ENCODE measurements around the gene PRKCA. TPM values are rescaled to one million over a fixed set of nuclear protein-coding genes. Genes with fewer than 3 reads are reported as not detected.

PRKCA gene
- polyA plus RNA-seq, 2 of the 4 experiments (the other 2 are of a cell fraction) = 28.8 to 65.0 TPM

DNA sequence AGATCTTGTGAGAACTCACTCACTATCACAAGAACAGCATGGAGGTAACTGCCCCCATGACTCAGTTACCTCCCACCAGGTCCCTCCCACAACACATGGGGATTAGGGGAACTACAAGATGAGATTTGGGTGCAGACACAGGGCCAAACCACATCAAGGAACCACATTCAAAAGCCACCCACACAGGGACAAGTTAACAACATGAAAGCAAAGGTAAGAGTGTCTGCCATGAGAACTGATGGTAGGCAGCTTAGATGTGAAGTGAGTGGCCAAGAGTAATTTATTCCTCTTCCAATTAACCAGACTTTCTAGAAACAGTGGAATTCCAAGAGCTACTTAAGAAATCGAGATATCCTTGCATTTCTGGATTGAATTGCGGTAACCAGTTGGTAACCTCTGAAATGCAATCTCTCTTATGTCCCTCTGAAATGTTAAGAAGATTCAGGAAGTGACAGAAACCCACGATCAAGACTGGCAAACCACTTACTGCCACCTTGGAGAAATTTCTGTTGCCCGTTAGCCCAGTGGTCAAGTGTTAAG lies 365.1 kb downstream of the PRKCA start:
- no peak overlapping the region for H3K4me2 ChIP-seq
- H3K9me3 ChIP-seq = no peaks in the 10 kb centered on the region; the same call in 2 of the 3 replicates
- 0 out of 3 replicates have a peak, but pooled peaks cover 4% of the 10 kb centered on the region for H3K4me1 ChIP-seq
- FAIRE-seq (no peak), ATAC-seq (no peak), DNase-seq (ENCODE audit: low read depth in 1 of 2, low spot score in 1 of 2) (no peak)
- no peak overlapping the region for H3K27ac ChIP-seq
- POLR2A ChIA-PET = no interaction called here
- TF ChIP-seq BHLHE40 (IDR thresholded peaks at IDR 0.05; ENCODE audit: low read depth, low read length) (no peak), JUN (IDR thresholded peaks at IDR 0.05) (no peak), TFCP2L1 (CRISPR knock-in tag; IDR thresholded peaks at IDR 0.05) (no peak), HEYL (CRISPR knock-in tag; IDR thresholded peaks at IDR 0.05) (no peak), CEBPB (IDR thresholded peaks at IDR 0.05) (no peak), RFX5 (IDR thresholded peaks at IDR 0.05) (no peak), FOSB (CRISPR knock-in tag; IDR thresholded peaks at IDR 0.05) (no peak), NR3C1 (IDR thresholded peaks at IDR 0.05) (no peak), JUNB (IDR thresholded peaks at IDR 0.05) (no peak)
- TF ChIP-seq, protein P1, sequence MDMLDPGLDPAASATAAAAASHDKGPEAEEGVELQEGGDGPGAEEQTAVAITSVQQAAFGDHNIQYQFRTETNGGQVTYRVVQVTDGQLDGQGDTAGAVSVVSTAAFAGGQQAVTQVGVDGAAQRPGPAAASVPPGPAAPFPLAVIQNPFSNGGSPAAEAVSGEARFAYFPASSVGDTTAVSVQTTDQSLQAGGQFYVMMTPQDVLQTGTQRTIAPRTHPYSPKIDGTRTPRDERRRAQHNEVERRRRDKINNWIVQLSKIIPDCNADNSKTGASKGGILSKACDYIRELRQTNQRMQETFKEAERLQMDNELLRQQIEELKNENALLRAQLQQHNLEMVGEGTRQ (IDR thresholded peaks at IDR 0.05) = no peak
- TF ChIP-seq, protein P2, sequence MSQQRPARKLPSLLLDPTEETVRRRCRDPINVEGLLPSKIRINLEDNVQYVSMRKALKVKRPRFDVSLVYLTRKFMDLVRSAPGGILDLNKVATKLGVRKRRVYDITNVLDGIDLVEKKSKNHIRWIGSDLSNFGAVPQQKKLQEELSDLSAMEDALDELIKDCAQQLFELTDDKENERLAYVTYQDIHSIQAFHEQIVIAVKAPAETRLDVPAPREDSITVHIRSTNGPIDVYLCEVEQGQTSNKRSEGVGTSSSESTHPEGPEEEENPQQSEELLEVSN (IDR thresholded peaks at IDR 0.05; ENCODE audit: borderline replicate concordance, low read depth) = no peak
- TF ChIP-seq, protein P3, sequence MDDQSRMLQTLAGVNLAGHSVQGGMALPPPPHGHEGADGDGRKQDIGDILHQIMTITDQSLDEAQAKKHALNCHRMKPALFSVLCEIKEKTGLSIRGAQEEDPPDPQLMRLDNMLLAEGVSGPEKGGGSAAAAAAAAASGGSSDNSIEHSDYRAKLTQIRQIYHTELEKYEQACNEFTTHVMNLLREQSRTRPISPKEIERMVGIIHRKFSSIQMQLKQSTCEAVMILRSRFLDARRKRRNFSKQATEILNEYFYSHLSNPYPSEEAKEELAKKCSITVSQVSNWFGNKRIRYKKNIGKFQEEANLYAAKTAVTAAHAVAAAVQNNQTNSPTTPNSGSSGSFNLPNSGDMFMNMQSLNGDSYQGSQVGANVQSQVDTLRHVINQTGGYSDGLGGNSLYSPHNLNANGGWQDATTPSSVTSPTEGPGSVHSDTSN (IDR thresholded peaks at IDR 0.05) = no peak
- TF ChIP-seq, protein P4, sequence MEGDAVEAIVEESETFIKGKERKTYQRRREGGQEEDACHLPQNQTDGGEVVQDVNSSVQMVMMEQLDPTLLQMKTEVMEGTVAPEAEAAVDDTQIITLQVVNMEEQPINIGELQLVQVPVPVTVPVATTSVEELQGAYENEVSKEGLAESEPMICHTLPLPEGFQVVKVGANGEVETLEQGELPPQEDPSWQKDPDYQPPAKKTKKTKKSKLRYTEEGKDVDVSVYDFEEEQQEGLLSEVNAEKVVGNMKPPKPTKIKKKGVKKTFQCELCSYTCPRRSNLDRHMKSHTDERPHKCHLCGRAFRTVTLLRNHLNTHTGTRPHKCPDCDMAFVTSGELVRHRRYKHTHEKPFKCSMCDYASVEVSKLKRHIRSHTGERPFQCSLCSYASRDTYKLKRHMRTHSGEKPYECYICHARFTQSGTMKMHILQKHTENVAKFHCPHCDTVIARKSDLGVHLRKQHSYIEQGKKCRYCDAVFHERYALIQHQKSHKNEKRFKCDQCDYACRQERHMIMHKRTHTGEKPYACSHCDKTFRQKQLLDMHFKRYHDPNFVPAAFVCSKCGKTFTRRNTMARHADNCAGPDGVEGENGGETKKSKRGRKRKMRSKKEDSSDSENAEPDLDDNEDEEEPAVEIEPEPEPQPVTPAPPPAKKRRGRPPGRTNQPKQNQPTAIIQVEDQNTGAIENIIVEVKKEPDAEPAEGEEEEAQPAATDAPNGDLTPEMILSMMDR (IDR thresholded peaks at IDR 0.05) = no peak
- TF ChIP-seq, protein P5, sequence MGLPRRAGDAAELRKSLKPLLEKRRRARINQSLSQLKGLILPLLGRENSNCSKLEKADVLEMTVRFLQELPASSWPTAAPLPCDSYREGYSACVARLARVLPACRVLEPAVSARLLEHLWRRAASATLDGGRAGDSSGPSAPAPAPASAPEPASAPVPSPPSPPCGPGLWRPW (IDR thresholded peaks at IDR 0.05) = no peak
- WGBS (ENCODE audit: missing lambda C conversion rate) = 97% methylated on average over 4 of the region's 4 CpGs
- CTCF ChIA-PET = no interaction called here
- H3K4me3 ChIP-seq = no peak overlapping the region

DNA sequence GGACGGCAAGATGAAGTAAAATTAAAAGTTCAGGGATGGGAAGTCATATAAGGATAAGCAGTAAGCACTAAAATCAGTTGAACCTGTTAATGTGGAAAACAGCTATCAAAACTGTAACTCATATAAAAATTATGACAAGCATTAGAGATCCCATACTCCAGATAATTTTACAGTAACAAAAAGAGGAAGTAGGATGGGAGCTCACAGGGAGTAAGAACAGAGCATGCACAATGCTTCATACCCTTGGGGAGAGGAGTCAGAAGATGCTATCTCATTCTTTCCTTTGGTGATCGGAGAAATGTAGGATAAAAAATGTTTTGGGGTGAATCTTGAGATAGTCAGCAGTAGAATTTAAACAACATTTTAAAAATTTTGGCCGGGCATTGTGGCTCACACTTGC lies 367.8 kb downstream of the PRKCA start:
- ATAC-seq (no peak), FAIRE-seq (no peak), DNase-seq (ENCODE audit: low read depth in 1 of 2, low spot score in 1 of 2) (no peak)
- Histone ChIP-seq H3K4me1 (peaks cover 17% of the 10 kb centered on the region), H3K9me3 (no peaks in the 10 kb centered on the region; the same call in 2 of the 3 replicates), H3K4me3 (no peak overlapping the region), H3K4me2 (no peak overlapping the region), H3K27ac (no peak overlapping the region)
- 93% methylated on average over 3 of the region's 3 CpGs for WGBS (ENCODE audit: missing lambda C conversion rate)
- ChIA-PET CTCF (interaction anchor here (0.9 to 2.3 kb wide), 5 partner anchors 8 to 470 kb away, joined by 3 to 8 read pairs (median 4); no protein-coding TSS in a partner anchor), POLR2A (interaction anchor here (0.5 kb wide), 1 partner anchor 175 kb away, joined by 4 read pairs; no protein-coding TSS in a partner anchor)
- TF ChIP-seq ZNF302 (CRISPR knock-in tag; IDR thresholded peaks at IDR 0.05) = no peak
- no peak for TF ChIP-seq EP300 (IDR thresholded peaks at IDR 0.05)
- TF ChIP-seq ZC3H11A (IDR thresholded peaks at IDR 0.05) = no peak
- TF ChIP-seq, protein P6, sequence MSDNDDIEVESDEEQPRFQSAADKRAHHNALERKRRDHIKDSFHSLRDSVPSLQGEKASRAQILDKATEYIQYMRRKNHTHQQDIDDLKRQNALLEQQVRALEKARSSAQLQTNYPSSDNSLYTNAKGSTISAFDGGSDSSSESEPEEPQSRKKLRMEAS (IDR thresholded peaks at IDR 0.05) = no peak
- no peak for TF ChIP-seq POLR2AphosphoS2 (conservative IDR thresholded peaks at IDR 0.05; ENCODE audit: low read length)
- no peak for TF ChIP-seq CBX8 (IDR thresholded peaks at IDR 0.05)
- TF ChIP-seq, protein P2 (IDR thresholded peaks at IDR 0.05; ENCODE audit: borderline replicate concordance, low read depth) = no peak
- TF ChIP-seq POLR2A (IDR thresholded peaks at IDR 0.05; ENCODE audit: low read length) = no peak
- TF ChIP-seq, protein P7, sequence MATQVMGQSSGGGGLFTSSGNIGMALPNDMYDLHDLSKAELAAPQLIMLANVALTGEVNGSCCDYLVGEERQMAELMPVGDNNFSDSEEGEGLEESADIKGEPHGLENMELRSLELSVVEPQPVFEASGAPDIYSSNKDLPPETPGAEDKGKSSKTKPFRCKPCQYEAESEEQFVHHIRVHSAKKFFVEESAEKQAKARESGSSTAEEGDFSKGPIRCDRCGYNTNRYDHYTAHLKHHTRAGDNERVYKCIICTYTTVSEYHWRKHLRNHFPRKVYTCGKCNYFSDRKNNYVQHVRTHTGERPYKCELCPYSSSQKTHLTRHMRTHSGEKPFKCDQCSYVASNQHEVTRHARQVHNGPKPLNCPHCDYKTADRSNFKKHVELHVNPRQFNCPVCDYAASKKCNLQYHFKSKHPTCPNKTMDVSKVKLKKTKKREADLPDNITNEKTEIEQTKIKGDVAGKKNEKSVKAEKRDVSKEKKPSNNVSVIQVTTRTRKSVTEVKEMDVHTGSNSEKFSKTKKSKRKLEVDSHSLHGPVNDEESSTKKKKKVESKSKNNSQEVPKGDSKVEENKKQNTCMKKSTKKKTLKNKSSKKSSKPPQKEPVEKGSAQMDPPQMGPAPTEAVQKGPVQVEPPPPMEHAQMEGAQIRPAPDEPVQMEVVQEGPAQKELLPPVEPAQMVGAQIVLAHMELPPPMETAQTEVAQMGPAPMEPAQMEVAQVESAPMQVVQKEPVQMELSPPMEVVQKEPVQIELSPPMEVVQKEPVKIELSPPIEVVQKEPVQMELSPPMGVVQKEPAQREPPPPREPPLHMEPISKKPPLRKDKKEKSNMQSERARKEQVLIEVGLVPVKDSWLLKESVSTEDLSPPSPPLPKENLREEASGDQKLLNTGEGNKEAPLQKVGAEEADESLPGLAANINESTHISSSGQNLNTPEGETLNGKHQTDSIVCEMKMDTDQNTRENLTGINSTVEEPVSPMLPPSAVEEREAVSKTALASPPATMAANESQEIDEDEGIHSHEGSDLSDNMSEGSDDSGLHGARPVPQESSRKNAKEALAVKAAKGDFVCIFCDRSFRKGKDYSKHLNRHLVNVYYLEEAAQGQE (IDR thresholded peaks at IDR 0.05) = no peak
- TF ChIP-seq FOXS1 (CRISPR knock-in tag; IDR thresholded peaks at IDR 0.05) = no peak
- TF ChIP-seq, protein P8, sequence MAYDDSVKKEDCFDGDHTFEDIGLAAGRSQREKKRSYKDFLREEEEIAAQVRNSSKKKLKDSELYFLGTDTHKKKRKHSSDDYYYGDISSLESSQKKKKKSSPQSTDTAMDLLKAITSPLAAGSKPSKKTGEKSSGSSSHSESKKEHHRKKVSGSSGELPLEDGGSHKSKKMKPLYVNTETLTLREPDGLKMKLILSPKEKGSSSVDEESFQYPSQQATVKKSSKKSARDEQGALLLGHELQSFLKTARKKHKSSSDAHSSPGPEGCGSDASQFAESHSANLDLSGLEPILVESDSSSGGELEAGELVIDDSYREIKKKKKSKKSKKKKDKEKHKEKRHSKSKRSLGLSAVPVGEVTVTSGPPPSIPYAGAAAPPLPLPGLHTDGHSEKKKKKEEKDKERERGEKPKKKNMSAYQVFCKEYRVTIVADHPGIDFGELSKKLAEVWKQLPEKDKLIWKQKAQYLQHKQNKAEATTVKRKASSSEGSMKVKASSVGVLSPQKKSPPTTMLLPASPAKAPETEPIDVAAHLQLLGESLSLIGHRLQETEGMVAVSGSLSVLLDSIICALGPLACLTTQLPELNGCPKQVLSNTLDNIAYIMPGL (CRISPR knock-in tag; IDR thresholded peaks at IDR 0.05; ENCODE audit: borderline replicate concordance) = no peak
- no peak for TF ChIP-seq TP53 (CRISPR knock-in tag; IDR thresholded peaks at IDR 0.05)
